Transverse colon (tissue), 4 donors: ENCODE measurements around the gene MEMO1.
"Not testable (repeated sequence)": the region's sequence is repeated elsewhere in the genome, so short reads cannot be mapped to it uniquely, and the experiment has no call there.

Source experiments
- POLR2A ChIP-seq: fragments of 450-650 bp; IDR thresholded peaks from one replicate; pipeline ENCODE4 v1.6.1; 2016; ENCODE audit warnings: antibody characterized with exemption, mild to moderate bottlenecking, moderate library complexity
- POLR2AphosphoS5 ChIP-seq, 3 donors: sonication (generic); formaldehyde crosslinking; IDR thresholded peaks; one replicate each; pipeline ENCODE4 v1.6.1; 2016; ENCODE audit warnings: antibody characterized with exemption in 3 of 3
- TF ChIP-seq, protein P1 (sequence below), 5 experiments: fragments of 200-600 bp in 3 of 5; fragments of 450-650 bp in 2 of 5; sonication (generic) in 3 of 5; IDR thresholded peaks; 1 replicate in 2 of 5; 2 replicates in 3 of 5; pipeline ENCODE4 v1.5.1; 2016 to 2017; ENCODE audit warnings: antibody characterized with exemption in 5 of 5, inconsistent platforms in 3 of 5, mild to moderate bottlenecking in 2 of 5, moderate library complexity in 1 of 5

DNA sequence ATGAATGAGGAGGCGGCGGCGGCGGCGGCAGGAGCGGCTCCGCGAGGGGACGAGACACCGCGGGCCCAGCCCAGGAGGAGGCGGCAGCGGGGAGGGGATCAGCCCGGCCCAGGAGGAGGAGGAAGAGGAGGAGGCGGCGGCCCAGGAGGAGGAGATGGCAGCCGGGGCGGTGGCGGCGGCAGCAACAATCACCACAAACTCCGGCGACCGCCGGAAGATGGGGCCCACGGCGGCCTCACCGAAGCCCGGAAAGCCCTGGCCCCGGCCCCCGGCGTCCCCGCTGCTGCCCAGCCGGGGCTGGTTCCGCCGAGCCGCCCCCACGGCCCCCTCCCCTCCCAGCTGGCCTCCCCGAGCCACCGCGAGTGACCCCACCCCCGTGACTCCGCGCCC lies 533 bp downstream of the MEMO1 start:
- TF ChIP-seq, protein P1, sequence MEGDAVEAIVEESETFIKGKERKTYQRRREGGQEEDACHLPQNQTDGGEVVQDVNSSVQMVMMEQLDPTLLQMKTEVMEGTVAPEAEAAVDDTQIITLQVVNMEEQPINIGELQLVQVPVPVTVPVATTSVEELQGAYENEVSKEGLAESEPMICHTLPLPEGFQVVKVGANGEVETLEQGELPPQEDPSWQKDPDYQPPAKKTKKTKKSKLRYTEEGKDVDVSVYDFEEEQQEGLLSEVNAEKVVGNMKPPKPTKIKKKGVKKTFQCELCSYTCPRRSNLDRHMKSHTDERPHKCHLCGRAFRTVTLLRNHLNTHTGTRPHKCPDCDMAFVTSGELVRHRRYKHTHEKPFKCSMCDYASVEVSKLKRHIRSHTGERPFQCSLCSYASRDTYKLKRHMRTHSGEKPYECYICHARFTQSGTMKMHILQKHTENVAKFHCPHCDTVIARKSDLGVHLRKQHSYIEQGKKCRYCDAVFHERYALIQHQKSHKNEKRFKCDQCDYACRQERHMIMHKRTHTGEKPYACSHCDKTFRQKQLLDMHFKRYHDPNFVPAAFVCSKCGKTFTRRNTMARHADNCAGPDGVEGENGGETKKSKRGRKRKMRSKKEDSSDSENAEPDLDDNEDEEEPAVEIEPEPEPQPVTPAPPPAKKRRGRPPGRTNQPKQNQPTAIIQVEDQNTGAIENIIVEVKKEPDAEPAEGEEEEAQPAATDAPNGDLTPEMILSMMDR (IDR thresholded peaks at IDR 0.05): not testable (repeated sequence)
- not testable (repeated sequence) for TF ChIP-seq POLR2A; POLR2AphosphoS5 (IDR thresholded peaks at IDR 0.05)
